DND-41 (cell line): ENCODE data around the gene TUBGCP3.

ENCODE experiments used
- ATAC-seq: fragments of 200-7000 bp; cut with Tn5 transposase; 3 replicates; pipeline ENCODE4 v1.9.1; 2021; ENCODE audit warnings: low read depth; ENCODE audit not compliant: insufficient read depth
- DNase-seq: peaks from one replicate; pipeline ENCODE4 v3.0.0-alpha.2; 2020
- H2AFZ ChIP-seq: 2 replicates; pipeline ENCODE4 v1.6.0; 2012; ENCODE audit warnings: low read depth, low read length
- H3K27ac ChIP-seq: 2 replicates; pipeline ENCODE4 v1.5.1; 2012; ENCODE audit warnings: low read length, inconsistent platforms
- H3K27me3 ChIP-seq: fragments of 200-600 bp; sonication (generic); 2 replicates; pipeline ENCODE4 v1.6.0; 2012; ENCODE audit warnings: low read length, mild to moderate bottlenecking, inconsistent platforms; ENCODE audit not compliant: insufficient read depth, poor library complexity
- H3K36me3 ChIP-seq: 2 replicates; pipeline ENCODE4 v1.5.1; 2012; ENCODE audit warnings: low read length, inconsistent platforms; ENCODE audit not compliant: insufficient read depth
- H3K4me1 ChIP-seq: 2 replicates; pipeline ENCODE4 v1.5.1; 2012; ENCODE audit warnings: mild to moderate bottlenecking, low read length; ENCODE audit not compliant: insufficient read depth
- H3K4me2 ChIP-seq: 2 replicates; pipeline ENCODE4 v1.6.0; 2012; ENCODE audit warnings: mild to moderate bottlenecking, moderate library complexity, low read length, inconsistent platforms; ENCODE audit not compliant: insufficient read depth
- H3K4me3 ChIP-seq, 2 experiments: fragments of 200-600 bp in 1 of 2; shearing (Covaris generic) in 1 of 2; 2 replicates each; pipeline ENCODE4 v1.5.1; 2012 to 2016; ENCODE audit warnings: inconsistent platforms in 2 of 2, low read length in 2 of 2, mild to moderate bottlenecking in 2 of 2, low read depth in 1 of 2, moderate library complexity in 1 of 2
- H3K79me2 ChIP-seq: 2 replicates; pipeline ENCODE4 v1.6.0; 2012; ENCODE audit warnings: low read length, inconsistent platforms; ENCODE audit not compliant: insufficient read depth
- H3K9ac ChIP-seq: 2 replicates; pipeline ENCODE4 v1.6.0; 2012; ENCODE audit warnings: low read depth, mild to moderate bottlenecking, inconsistent platforms, low read length, moderate library complexity
- H3K9me3 ChIP-seq: 2 replicates; pipeline ENCODE4 v1.5.1; 2012; ENCODE audit warnings: low read length, moderate library complexity, mild to moderate bottlenecking, inconsistent platforms; ENCODE audit not compliant: insufficient read depth, severe bottlenecking
- H4K20me1 ChIP-seq: 2 replicates; pipeline ENCODE4 v1.6.0; 2012; ENCODE audit warnings: low read length; ENCODE audit not compliant: insufficient read depth
- CTCF ChIP-seq: IDR thresholded peaks from 2 replicates; pipeline ENCODE4 v1.5.1; 2012; ENCODE audit warnings: borderline replicate concordance, low read length, moderate library complexity, mild to moderate bottlenecking; ENCODE audit not compliant: poor library complexity, severe bottlenecking; ENCODE audit errors: extremely low read depth
- EZH2 ChIP-seq: IDR thresholded peaks from 3 replicates; pipeline ENCODE4 v1.6.1; 2012; ENCODE audit warnings: borderline replicate concordance, low read depth, mild to moderate bottlenecking, moderate library complexity, low read length, inconsistent platforms; ENCODE audit not compliant: severe bottlenecking

Gene TUBGCP3

GRCh38 chr13:112567161-112567862 is 20.6 kb downstream of the TUBGCP3 start:
- Histone ChIP-seq H3K27me3 (no peaks in the 10 kb centered on the region), H3K36me3 (peaks cover 78% of the 10 kb centered on the region), H3K27ac (no peak overlapping the region), H3K4me3 (no peak overlapping the region), H3K4me2 (no peak overlapping the region), H3K79me2 (peaks cover 97% of the 10 kb centered on the region), H3K9ac (no peak overlapping the region), H4K20me1 (peaks cover 82% of the 10 kb centered on the region), H3K9me3 (no peaks in the 10 kb centered on the region), H3K4me1 (no peaks in the 10 kb centered on the region), H2AFZ (no peak overlapping the region)
- TF ChIP-seq EZH2 (no peak), CTCF (no peak)
- DNase-seq: no peak
- no peak for ATAC-seq

GRCh38 chr13:112562786-112563383 is 25.1 kb downstream of the TUBGCP3 start:
- peaks cover 69% of the 10 kb centered on the region for H4K20me1 ChIP-seq
- H3K27me3 ChIP-seq: no peaks in the 10 kb centered on the region
- H3K4me2 ChIP-seq: no peak overlapping the region
- H3K4me1 ChIP-seq: no peaks in the 10 kb centered on the region
- no peak for ATAC-seq
- H3K9ac ChIP-seq: no peak overlapping the region
- peaks cover 93% of the 10 kb centered on the region for H3K79me2 ChIP-seq
- no peak overlapping the region for H2AFZ ChIP-seq
- TF ChIP-seq EZH2 (no peak), CTCF (no peak)
- no peak for DNase-seq
- no peak overlapping the region for H3K4me3 ChIP-seq
- no peak overlapping the region for H3K27ac ChIP-seq
- H3K9me3 ChIP-seq: no peaks in the 10 kb centered on the region
- H3K36me3 ChIP-seq: peaks cover 88% of the 10 kb centered on the region

DNA sequence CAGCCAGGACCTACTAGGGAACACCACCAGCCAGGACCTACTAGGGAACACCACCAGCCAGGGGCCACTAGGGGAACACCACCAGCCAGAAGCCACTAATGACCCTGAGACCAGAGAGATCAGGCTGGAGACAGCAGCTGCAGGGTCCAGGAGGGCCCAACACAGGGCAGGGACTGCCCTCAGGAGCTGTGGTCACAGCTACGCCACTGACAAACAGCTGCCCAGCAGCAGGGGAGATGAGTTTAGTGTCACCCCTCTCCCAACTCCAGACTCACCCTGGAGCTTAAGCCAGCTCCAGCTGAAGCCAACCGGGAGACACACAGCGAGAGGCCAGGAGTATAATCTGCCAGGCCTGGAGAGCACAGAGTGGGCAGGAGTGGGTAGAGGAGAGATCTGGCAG is 25.7 kb downstream of the TUBGCP3 start:
- Histone ChIP-seq H3K36me3 (peaks cover 88% of the 10 kb centered on the region), H3K9me3 (no peaks in the 10 kb centered on the region), H3K27me3 (no peaks in the 10 kb centered on the region), H3K4me2 (no peak overlapping the region), H3K9ac (no peak overlapping the region), H3K4me1 (no peaks in the 10 kb centered on the region), H3K79me2 (peaks cover 87% of the 10 kb centered on the region), H3K27ac (no peak overlapping the region), H4K20me1 (peaks cover 68% of the 10 kb centered on the region), H3K4me3 (no peak overlapping the region), H2AFZ (no peak overlapping the region)
- no peak for DNase-seq
- no peak for ATAC-seq
- TF ChIP-seq EZH2: no peak
- TF ChIP-seq CTCF: no peak

DNA sequence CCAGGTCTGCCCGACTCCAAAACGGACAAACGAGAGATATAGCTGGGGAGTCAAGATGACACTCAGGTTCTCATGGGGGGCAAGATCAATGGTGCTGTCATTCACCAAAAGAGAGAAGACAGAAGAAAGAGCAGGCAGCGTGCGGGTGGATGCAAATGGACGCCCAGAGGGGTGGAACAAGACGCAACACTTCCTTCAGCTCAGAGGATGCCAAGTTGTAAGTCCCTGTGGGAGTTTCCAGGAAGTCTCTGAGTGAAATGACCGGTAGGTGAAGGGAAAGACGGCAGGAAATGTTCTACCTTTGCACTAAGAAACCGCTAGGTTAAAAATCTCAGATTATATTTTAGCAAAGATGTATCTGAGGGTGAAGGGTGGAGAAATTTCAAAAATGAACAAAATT is 26.5 kb downstream of the TUBGCP3 start:
- DNase-seq: no peak

More for the DNA sequence above, 26.5 kb downstream of the TUBGCP3 start:
- Histone ChIP-seq H3K27me3 (no peaks in the 10 kb centered on the region), H3K9me3 (no peaks in the 10 kb centered on the region), H3K4me3 (no peak overlapping the region), H3K36me3 (peaks cover 88% of the 10 kb centered on the region), H3K4me1 (no peaks in the 10 kb centered on the region), H3K9ac (no peak overlapping the region), H4K20me1 (peaks cover 62% of the 10 kb centered on the region), H3K27ac (no peak overlapping the region), H2AFZ (no peak overlapping the region), H3K4me2 (no peak overlapping the region), H3K79me2 (peaks cover 79% of the 10 kb centered on the region)
- TF ChIP-seq CTCF (no peak), EZH2 (no peak)
- no peak for ATAC-seq
